NCI-H2227 (cell line): ENCODE measurements around the gene JCAD.

ENCODE experiments used
- DNase-seq: peaks from one replicate; lab custom pipeline; 2025; ENCODE audit not compliant: unreplicated experiment; lab: John Stamatoyannopoulos, UW

Gene JCAD

DNA sequence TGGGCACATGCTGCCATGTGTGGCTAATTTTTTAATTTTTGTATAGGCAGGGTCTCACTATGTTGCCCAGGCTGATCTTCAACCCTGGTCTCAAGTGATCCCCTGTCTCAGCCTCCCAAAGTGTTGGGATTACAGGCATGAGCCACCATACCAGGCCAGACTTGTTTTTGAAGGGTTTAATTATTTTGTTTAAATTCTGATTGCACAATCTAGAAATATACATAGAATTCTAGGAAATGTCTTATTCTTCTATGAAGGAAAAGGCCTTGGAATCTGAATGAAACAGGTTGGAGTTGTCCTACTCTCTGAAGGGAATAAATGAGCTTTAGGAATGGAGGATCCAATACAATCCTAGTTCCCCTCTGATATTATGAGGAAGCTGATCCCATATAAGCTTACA is 15.5 kb upstream of the JCAD start:
- no peak for DNase-seq

DNA sequence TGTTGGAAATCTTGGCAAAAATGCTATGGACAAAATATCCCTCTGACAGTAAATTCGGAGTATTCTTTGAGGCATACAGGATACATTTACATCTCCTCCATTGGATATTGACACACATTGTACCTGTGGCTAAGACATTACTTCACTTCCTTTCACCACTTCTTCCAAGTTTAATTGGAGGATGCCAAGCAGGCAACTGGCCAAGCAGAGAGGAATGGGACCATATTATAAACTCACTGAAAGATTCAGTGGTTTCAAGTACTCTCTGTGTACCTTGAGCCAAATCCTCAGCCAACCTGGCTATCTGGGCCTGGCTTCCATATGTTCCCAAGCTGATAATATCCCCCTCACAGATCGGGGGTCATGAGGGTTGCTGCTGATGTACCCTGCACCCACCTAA is 14.7 kb upstream of the JCAD start:
- DNase-seq: no peak

DNA sequence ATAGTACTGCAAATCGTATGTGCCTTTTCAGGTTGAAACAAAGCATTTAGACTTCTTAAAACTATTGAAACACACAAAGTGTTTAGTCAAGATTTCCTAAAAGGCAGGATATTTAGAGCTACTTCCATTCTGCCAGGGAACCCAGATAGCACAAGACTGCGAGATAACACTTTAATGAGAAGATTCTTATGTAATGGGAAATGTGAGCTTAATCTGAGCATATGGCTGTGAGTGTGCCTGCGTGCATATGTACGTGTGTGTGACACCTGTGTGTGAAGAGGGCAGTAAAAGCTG is 14.3 kb upstream of the JCAD start:
- DNase-seq: no peak

DNA sequence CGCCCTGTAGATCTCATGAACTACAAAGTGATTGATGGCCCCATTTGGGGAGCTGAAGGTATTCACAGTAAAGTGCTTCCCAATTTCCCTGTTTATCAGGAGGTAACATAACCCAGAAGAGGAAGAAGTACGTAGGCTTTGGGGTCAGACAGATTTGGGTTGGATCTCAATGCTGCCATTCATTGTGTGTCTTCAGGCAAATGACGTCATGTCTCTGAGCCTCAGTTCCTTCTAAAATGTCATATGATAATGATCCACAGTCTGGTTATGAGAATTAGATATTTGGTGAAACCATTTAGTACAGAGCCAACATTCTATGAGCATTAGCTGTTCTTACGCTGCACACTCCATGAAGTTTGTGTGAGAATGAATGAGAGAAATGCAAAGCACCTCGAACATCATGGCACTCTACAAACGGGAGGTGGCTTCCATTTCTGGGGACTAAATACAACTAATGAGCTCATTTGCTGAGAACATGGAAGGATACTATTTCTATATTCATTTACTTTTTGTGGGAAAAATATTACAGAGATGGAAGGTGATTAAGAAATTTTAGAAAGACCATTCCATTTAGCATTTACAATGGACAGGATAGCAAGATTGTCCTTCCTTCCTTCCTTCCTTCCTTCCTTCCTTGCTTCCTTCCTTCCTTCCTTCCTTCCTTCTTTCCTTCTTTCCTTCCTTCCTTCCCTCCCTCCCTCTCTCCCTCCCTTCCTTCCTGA is 13.8 kb upstream of the JCAD start:
- no peak for DNase-seq

DNA sequence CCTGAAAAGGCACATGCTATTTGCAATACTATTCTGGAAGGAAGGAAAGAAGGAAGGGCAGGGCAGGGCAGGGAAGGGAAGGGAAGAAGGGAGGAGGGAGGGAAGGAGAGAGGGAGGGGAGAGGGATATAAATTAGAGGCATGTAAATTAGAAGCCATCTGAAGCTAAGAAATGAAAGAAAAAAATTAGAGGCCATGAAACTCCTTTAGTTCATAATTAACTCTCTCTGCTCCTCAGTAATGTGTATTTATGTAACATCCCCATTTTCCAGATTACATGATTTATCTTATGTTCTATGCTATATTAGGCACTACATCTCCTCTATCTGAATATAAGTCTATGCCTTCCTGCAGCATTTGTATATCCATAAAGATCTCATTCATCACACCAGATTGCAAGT is 12.7 kb upstream of the JCAD start:
- DNase-seq: no peak

DNA sequence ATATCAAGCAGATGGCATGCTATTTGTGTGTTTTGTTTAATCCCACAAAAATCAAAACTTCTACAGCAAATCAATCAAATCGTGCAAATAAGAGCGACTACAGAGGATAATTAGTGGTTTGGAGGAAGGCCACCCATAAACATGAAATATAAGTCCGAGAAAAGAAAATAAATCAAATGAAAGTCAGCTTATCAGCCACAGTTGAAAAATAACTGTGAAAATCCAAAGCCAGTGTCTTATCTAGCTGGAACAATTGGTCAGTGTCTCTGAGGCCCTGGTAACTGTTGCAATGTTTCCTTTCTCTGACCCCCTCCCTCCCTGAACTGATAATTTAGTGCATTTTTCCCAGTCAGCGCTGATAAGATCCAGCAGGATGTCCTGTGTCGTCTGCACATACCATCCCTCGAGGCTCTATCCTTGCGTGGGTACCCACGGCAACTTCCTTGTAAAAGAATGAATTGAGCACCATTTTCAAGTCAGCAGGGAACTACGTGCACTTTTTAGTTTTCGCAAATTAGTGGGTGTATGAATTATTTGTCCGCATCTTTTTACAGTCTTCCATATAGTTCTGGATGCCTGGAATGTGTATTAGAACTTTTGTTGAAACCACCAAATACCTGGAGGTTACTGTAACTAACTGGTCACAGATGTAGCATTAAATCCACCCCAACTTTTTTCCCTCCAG is 10.8 kb upstream of the JCAD start:
- no peak for DNase-seq

DNA sequence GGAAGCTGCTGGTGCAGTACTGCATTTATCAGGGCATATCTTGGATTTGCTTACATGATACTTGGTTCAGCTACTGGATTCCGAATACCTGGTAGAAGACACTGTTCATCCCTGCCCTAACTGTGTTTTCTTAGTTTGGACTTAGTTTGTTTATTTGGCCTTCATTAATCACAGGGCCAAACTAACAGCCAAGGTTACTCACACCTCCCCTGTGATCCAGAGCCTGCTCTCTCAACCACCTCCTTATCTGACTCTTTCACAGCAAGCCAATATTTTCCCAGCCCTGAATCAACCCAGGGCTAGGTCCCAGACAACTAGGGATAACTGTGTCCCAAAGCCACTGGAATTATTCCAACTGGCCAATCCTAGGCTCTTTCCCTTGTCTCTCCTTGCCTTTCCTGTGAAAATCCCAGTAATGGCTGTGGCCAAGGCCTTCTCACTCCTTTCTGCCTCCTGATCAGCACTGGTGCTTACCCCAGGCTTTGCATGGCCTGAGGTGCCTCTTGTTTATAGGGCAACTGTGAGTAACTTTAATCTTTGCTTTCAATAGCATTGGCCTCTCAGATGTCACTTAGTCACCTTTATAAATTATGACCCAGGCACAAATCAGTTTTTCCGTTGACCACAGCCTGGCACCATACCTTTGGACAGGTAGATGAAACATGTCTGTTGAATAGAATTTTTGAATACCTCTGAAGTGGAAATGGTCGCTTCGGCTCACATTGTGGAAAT is 9.3 kb upstream of the JCAD start:
- no peak for DNase-seq

DNA sequence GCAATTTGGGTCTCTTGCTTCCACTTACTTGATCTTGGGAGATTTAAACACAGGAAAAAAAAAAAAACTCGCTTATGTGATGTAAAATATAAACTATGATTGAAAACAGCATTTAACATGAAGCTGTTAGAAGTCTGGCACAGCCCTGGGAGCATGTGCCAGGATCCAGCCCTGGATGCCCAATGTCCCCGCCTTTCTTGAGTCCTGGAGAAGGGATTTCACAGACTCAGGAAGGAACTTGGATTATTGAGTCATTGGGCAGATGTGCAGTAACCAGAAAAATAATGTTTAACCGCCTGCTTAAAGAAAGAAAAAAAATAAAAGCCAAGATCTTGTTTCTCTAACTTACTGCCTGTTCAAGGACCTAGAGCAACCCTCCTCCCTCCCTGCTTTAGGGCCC is 3.7 kb upstream of the JCAD start:
- DNase-seq: no peak

DNA sequence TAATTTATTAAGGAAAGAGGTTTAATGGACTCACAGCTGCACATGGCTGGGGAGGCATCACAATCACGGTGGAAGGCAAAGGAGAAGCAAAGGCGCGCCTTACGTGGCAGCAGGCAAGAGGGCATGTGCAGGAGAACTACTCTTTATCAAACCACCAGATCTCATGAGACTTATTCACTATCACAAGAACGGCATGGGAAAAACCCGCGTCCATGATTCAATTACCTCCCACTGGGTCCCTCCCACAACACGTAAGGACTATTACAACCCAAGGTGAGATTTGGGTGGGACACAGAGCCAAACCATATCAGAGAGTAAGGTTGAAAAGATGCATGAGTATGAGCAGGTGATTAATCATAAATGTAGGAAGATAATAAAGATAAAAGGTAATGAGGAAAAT is 3.2 kb upstream of the JCAD start:
- no peak for DNase-seq

DNA sequence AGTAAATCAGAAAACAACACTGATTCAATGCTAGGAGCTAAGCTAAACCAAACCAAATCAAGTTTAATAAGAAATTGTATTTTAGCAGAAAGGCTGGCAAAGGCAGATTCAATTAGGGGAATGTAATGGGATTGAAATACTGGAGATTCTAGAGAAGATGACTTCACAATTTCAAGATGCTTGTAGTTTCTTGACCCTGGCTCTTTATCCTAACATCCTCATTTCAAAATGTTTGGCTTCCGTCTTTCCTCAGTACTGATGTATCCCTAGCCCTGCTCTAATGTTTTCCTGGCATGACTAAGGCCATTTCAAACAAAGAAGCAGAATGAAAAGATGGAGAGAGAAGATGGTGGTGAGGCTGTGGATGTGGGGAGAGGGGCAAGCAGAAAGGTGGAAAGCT is 2.7 kb upstream of the JCAD start:
- DNase-seq: no peak

DNA sequence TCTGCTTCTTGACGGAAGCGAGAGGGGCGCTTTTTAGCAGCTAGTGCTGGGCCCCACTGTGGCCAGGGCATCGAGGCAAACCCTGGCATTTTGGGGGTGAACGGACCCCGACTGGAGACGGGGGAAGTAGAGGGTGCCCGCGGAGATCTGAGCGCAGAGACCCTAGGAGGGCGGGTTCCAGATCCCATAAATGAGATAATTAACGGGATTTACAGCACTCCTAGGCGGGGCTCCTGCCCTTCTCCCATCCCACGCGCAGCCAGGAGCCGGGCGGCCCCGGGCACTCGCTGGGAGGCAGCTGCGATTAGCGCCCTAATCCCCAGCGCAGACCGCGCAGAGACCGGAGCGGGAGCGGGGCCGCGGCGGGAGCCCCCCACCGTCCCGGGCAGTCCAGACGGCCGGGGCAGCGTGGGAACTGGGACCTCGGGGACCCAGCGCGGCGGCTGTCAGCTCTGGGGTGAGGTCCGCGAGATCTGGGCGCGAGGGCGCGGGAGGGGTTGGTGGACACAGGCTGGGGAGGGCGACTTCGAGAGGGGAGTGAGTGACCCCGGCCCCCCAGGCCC is 735 bp downstream of the JCAD start:
- peak; percentile 20 for DNase-seq

DNA sequence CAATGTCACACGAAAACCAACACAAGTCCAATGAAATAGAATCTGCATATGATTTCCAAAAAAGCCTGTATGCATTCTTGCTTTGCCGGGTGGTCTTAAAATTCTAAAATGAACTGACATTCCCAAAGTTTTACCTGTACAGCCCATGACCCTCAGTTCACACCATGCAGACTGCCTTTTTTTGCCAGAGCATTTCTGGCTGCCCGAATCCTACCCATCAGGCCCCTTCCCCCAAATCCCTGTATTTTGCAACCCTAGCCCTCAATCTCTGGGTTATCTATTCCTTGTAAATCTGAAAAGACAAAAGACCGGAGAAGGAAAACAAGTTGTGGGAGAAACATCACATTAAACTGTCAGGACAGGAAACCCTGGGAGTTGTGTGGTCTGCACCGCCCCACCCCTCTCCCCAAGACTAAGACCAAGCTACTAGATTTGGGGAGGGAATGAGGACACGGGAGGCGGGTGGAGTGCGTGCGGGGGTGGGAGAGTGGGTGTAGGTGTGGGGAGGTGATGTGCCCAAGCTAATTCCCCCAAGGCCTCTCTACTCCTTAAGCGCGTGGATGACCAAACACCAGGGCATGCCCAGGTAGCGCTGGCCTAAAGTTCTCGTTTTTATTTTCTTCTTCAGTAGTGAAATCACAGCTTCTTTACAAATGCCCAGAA is 1.4 kb downstream of the JCAD start:
- DNase-seq: no peak

DNA sequence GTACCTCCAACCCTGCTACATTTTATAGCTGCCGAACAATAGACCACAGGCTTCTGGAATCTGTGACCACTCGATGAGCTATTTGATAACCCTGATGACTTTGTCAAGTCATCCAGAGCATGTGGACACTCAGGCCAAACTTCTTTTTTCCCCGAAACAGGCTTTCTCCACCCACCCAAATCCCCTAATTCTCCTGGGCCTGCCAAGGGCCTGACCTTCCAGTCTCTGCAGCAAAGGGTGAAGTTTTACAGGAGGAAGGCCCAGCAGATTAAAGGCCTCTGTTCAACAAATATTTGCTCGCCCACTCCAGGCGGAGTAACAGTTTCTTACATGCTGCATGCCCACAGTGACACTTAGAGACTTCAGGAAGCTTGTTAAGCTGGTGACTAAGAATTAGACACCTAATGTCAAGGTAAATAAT is 2.0 kb downstream of the JCAD start:
- no peak for DNase-seq

DNA sequence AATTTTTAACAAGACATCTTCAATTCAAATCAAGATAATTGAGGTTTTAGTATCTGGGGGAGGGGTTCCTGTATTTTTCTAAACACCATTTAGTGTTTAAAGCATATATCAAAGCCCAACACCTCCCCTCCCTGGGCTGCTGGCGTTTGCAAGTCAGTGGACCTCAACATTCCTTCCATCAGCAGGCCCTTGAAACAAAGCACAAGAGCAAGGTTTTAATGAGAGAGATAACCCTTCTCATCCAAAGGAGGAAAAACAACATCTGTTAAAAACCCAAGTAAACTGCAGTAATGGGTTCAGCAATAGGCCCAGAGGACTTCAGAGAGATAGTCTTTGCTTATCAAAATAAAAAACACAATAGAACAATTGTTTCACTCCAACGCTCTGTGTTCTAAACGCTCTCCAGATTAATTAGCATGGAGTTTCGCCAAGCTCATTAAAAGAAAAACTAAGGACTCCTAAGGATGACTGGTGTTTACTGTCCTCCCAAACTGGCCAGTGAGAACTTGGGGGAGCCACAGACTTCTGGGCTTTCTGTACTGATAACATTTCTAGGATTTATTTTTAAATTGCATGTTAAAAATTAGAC is 2.5 kb downstream of the JCAD start:
- DNase-seq: no peak

DNA sequence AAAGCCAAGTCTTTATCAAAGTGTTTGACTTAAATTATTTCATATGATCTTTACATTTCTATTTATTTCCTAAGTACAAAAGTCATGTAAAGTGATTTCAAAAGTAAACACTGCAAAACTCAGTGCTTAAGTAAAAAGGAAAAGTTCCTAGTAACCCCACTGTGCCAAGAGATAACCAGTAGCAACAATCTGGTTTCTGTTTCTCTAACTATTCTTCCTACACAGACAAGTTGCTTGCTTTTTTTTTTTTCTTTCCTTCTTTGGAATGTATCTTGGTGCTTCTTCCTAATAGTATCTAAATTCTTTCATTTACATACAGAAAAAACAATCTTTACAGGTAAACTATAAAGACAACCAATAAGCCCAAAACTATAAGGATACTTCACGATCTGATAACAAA is 3.1 kb downstream of the JCAD start:
- no peak for DNase-seq

DNA sequence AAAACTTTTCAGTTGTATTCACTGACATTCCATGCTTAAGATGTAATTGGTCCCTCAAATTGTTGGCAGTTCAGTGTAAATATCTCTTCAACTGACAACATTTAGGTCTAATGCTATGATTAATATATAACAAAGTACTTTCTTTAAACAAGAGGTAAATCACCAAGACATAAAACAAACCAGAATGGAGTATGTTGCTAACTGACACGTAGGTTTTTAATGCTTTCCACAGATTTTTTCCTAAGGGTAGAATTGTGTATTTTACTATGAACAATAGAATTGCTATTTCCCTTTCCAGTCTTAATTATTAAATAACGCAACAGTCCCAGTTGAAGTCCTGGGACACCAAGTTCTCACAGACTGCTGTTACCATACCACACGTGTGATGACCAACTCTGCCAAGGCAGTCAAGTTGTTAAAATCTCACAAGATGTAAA is 4.1 kb downstream of the JCAD start:
- no peak for DNase-seq

DNA sequence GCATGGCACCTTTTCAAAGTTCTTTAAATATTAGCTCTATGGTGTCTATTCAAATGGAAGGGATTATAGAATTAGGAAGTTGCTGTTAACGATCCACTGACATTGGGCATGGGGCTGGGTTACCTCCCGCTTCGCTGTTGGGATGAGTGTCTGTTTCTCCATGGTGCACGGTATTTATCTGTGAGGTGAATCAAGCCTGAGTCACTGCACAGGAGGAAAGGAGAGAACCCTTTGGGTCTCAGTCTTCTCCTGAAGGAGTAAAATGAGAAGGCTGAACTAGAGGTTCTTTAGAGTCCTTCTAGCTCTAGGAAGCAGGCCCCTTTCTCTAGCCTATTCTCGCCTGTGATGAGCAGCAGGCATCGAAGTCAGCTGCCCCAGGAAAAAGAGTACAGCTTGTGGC is 7.3 kb downstream of the JCAD start:
- DNase-seq: no peak

DNA sequence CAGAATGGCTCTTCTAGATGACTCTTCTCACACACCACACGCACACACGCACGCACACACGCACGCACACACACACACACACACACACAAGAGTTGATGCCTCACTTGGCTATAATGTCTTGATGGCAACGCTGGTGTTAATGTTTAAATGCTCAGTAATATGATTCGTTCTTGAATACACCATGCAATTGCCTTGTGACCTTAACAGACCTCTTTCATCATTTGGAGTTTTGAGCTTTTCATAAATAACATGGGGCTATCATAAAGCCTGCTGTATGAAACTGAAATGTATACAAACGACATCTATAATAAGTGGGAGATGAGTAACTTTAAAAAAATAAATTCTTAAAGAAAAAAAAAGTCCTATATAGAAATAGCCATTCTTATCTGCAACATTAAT is 8.2 kb downstream of the JCAD start:
- DNase-seq: peak; percentile 61

DNA sequence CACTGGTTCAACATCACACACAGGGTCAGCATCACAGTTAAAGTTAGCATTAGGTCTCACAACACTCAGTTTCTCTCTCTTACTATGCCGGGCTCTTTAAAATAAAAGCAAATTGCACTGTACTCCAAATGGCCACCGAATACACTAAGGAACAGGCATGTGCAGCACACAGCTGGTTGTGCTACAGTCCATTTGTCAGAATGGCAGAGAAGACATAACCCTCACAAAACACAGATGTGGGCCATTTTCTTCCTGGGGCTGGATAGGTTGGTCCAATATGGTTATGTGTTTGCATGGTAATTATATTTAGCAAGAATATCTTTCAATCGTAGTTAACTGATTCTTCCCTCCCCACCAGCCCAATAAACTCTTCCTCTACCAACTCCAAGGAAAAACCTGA is 9.0 kb downstream of the JCAD start:
- DNase-seq: no peak

DNA sequence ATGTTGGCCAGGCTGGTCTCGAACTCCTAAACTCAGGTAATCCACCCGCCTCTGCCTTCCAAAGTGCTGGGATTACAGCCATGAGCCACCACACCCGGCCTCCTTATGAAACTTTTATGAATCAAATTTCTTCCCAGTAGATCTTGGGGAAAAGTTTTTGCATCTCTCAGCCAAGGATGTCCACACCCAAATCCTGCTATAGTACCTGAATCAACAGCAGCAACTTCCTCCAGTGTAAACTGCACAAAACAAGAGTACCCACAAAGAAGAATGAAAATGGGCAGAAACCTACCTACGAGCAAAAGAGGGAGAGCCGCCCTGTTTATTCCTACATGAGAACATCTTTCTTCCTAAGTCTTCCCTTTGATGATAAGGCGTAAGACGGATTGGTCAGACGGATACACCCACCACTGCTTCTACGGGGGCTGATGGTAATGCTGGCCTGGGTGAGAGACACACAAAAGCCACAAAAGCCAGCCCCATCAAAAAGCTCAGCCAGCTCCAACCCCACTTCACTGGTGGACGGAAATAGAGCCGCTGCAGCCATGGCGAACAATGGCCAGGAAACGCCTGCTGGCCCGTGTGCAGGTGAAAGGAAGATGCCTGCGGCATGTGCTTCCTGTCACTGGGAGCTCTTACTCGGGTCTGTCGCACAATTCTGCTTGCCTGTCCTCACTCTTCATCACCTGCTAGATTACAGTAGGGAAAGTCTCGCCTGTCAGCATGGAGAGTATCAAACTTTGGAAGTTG is 10.4 kb downstream of the JCAD start:
- DNase-seq: no peak
